Caco-2 (cell line): ENCODE measurements around the gene ELMO1. TPM values are rescaled to one million over a fixed set of nuclear protein-coding genes. Genes with fewer than 3 reads are reported as not detected.

Experiments used
- BruUV-seq: library from RNA; stranded (reverse); fragments of 400-500 nt; replicated peaks from 2 replicates; lab custom pipeline; 2021; lab: Mats Ljungman, UMichigan
- CTCF ChIA-PET: fragments of 300-600 bp; sonication (Branson Sonifier 250); formaldehyde crosslinking; loops from one replicate; lab custom pipeline; 2022; ENCODE audit warnings: antibody characterized with exemption; lab: Charles Lee
- POLR2A ChIA-PET: fragments of 300-600 bp; sonication (Branson Sonifier 250); formaldehyde crosslinking; loops from one replicate; lab custom pipeline; 2022; ENCODE audit warnings: antibody characterized with exemption; lab: Charles Lee
- DNase-seq, 2 experiments: peaks; one replicate each; pipeline versions ENCODE4 v3.0.0 to v3.0.0-alpha.2; 2020 to 2022
- H3K27me3 ChIP-seq: replicated peaks from 2 replicates; pipeline ENCODE4 v1.6.0; 2011; ENCODE audit warnings: low read length; ENCODE audit not compliant: control insufficient read depth, insufficient read depth
- H3K36me3 ChIP-seq: 2 replicates; pipeline ENCODE4 v1.5.1; 2011; ENCODE audit warnings: low read length; ENCODE audit not compliant: control insufficient read depth, insufficient read depth
- H3K4me1 ChIP-seq: fragments of 250-450 bp; sonication (Bioruptor Pico); 2 replicates; pipeline ENCODE4 v1.5.1; 2020; ENCODE audit warnings: mild to moderate bottlenecking
- H3K4me3 ChIP-seq: 2 replicates; pipeline ENCODE4 v1.5.1; 2011; ENCODE audit warnings: low read depth, mild to moderate bottlenecking, control low read depth, low read length
- H3K9me3 ChIP-seq: fragments of 250-450 bp; sonication (Bioruptor Pico); 2 replicates; pipeline ENCODE4 v1.5.1; 2020; ENCODE audit warnings: mild to moderate bottlenecking, moderate library complexity
- H3K27ac Mint-ChIP-seq: one replicate; pipeline ENCODE4 v1.8.0; 2022; ENCODE audit warnings: mixed read lengths; ENCODE audit not compliant: unreplicated experiment
- H3K27me3 Mint-ChIP-seq: one replicate; pipeline ENCODE4 v1.8.0; 2022; ENCODE audit warnings: mixed read lengths; ENCODE audit not compliant: insufficient read depth, unreplicated experiment
- H3K36me3 Mint-ChIP-seq: one replicate; pipeline ENCODE4 v1.8.0; 2022; ENCODE audit warnings: mild to moderate bottlenecking, mixed read lengths; ENCODE audit not compliant: insufficient read depth, unreplicated experiment
- H3K4me1 Mint-ChIP-seq: one replicate; pipeline ENCODE4 v1.8.0; 2022; ENCODE audit warnings: low read depth, mixed read lengths; ENCODE audit not compliant: unreplicated experiment
- H3K4me3 Mint-ChIP-seq: one replicate; pipeline ENCODE4 v1.8.0; 2022; ENCODE audit warnings: mild to moderate bottlenecking, moderate library complexity, mixed read lengths; ENCODE audit not compliant: unreplicated experiment
- H3K9me3 Mint-ChIP-seq: one replicate; pipeline ENCODE4 v1.8.0; 2022; ENCODE audit warnings: mixed read lengths; ENCODE audit not compliant: unreplicated experiment
- CTCF ChIP-seq, 2 experiments: fragments of 200-600 bp in 1 of 2; IDR thresholded peaks; 1 replicate in 1 of 2; 2 replicates in 1 of 2; pipeline versions ENCODE4 v1.5.1 to v1.8.0; 2011 to 2022; ENCODE audit warnings: antibody characterized with exemption in 1 of 2, control low read depth in 1 of 2, inconsistent platforms in 1 of 2, low read depth in 1 of 2, low read length in 1 of 2, mild to moderate bottlenecking in 1 of 2, moderate library complexity in 1 of 2; ENCODE audit not compliant: insufficient read depth in 1 of 2, severe bottlenecking in 1 of 2, unreplicated experiment in 1 of 2
- intact Hi-C: fragments of 100-400 bp; cut with micrococcal nuclease; formaldehyde crosslinking; loops from one replicate; pipeline ENCODE4 v1.10.0; 2022; ENCODE audit not compliant: unreplicated experiment
- microRNA-seq: library from miRNA; unstranded; fragments of <30 nt; microRNA quantifications from one replicate; pipeline ENCODE4 v1.2.0, GENCODE V29; 2022
- total RNA-seq: library from RNA; stranded (reverse); gene quantifications from 2 replicates; pipeline ENCODE4 v1.2.3, GENCODE V29; 2022

The ELMO1 gene
- total RNA-seq, 1 experiment from 2014 or later: 0.14 TPM

GRCh38 chr7:36809086-36809485 is 639.6 kb downstream of the ELMO1 start:
- POLR2A ChIA-PET: no interaction called here

GRCh38 chr7:36806891-36807290 is 641.8 kb downstream of the ELMO1 start:
- no peaks in the 10 kb centered on the region for H3K4me1 ChIP-seq
- Mint-ChIP-seq H3K27ac (no peak overlapping the region), H3K4me1 (no peaks in the 10 kb centered on the region), H3K4me3 (no peak overlapping the region), H3K9me3 (peaks cover 16% of the 10 kb centered on the region), H3K27me3 (no peaks in the 10 kb centered on the region), H3K36me3 (no peaks in the 10 kb centered on the region)
- TF ChIP-seq CTCF (IDR thresholded peaks at IDR 0.05; ENCODE audit: insufficient read depth in 1 of 2, low read depth in 1 of 2, low read length in 1 of 2, severe bottlenecking in 1 of 2, unreplicated experiment in 1 of 2): no peak
- no peaks in the 10 kb centered on the region for H3K36me3 ChIP-seq
- no peak overlapping the region for H3K4me3 ChIP-seq
- POLR2A ChIA-PET: interaction anchor here (0.6 kb wide), 1 partner anchor 109 kb away, joined by 4 read pairs; no protein-coding TSS in a partner anchor
- intact Hi-C loops: no loop called here
- CTCF ChIA-PET: no interaction called here
- no TSS peak for BruUV-seq
- H3K9me3 ChIP-seq: no peaks in the 10 kb centered on the region
- no peaks in the 10 kb centered on the region for H3K27me3 ChIP-seq
- DNase-seq: no peak

More at GRCh38 chr7:36809086-36809485, 639.6 kb downstream of the ELMO1 start:
- Mint-ChIP-seq H3K4me1 (no peaks in the 10 kb centered on the region), H3K27me3 (no peaks in the 10 kb centered on the region), H3K4me3 (no peak overlapping the region), H3K9me3 (peaks cover 16% of the 10 kb centered on the region), H3K36me3 (no peaks in the 10 kb centered on the region), H3K27ac (no peak overlapping the region)
- intact Hi-C loops: no loop called here
- Histone ChIP-seq H3K4me3 (no peak overlapping the region), H3K36me3 (no peaks in the 10 kb centered on the region), H3K4me1 (peaks cover 2% of the 10 kb centered on the region), H3K9me3 (no peaks in the 10 kb centered on the region), H3K27me3 (no peaks in the 10 kb centered on the region)
- no peak for DNase-seq
- no TSS peak for BruUV-seq
- CTCF ChIA-PET: no interaction called here
- TF ChIP-seq CTCF (IDR thresholded peaks at IDR 0.05; ENCODE audit: insufficient read depth in 1 of 2, low read depth in 1 of 2, low read length in 1 of 2, severe bottlenecking in 1 of 2, unreplicated experiment in 1 of 2): no peak

Small RNA genes lying within 50 kb of the gene (microRNA-seq; reads per million reads assigned to microRNA genes)
- not detected for gene MIR1200

Other genes with a start within 250 kb of the ELMO1 start
- gene GPR141, start 234.9 kb upstream of the ELMO1 start, total RNA-seq: not detected in 2 replicates